GM13977 (cell line): ENCODE measurements around the gene ITIH6.

Experiments used
- DNase-seq: peaks from one replicate; pipeline ENCODE4 v3.0.0; 2012; ENCODE audit warnings: low spot score
- in situ Hi-C: fragments of 300-500 bp; cut with MboI; formaldehyde crosslinking; loops from one replicate; pipeline ENCODE4 v1.12.0; 2022; ENCODE audit warnings: low sequenced_read_pairs, low pct_unique_long_range_greater_than_20kb, mixed read lengths, inconsistent platforms; ENCODE audit not compliant: unreplicated experiment
- TF ChIP-seq, protein P1 (sequence below): IDR thresholded peaks from 2 replicates; pipeline ENCODE4 v1.5.1; 2012; ENCODE audit warnings: mild to moderate bottlenecking, control low read depth; ENCODE audit not compliant: insufficient read depth; ENCODE audit errors: extremely low read depth, missing control alignments

Gene ITIH6

GRCh38 chrX:54825716-54826438 lies 27.8 kb upstream of the ITIH6 start:
- DNase-seq, result peak; percentile 19

GRCh38 chrX:54824722-54825121 lies 26.7 kb upstream of the ITIH6 start:
- DNase-seq, result no peak
- TF ChIP-seq, protein P1, sequence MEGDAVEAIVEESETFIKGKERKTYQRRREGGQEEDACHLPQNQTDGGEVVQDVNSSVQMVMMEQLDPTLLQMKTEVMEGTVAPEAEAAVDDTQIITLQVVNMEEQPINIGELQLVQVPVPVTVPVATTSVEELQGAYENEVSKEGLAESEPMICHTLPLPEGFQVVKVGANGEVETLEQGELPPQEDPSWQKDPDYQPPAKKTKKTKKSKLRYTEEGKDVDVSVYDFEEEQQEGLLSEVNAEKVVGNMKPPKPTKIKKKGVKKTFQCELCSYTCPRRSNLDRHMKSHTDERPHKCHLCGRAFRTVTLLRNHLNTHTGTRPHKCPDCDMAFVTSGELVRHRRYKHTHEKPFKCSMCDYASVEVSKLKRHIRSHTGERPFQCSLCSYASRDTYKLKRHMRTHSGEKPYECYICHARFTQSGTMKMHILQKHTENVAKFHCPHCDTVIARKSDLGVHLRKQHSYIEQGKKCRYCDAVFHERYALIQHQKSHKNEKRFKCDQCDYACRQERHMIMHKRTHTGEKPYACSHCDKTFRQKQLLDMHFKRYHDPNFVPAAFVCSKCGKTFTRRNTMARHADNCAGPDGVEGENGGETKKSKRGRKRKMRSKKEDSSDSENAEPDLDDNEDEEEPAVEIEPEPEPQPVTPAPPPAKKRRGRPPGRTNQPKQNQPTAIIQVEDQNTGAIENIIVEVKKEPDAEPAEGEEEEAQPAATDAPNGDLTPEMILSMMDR, result no peak
- in situ Hi-C loops, result loop anchor here (25.0 kb wide), 1 partner anchor 188 kb away; the partner anchor contains the start of gene APEX2

More at GRCh38 chrX:54825716-54826438, 27.8 kb upstream of the ITIH6 start:
- TF ChIP-seq, protein P1, result no peak
- in situ Hi-C loops, result no loop called here

- TF ChIP-seq, protein P1, result no peak
- DNase-seq, result no peak
- in situ Hi-C loops, result loop anchor here (25.0 kb wide), 1 partner anchor 188 kb away; the partner anchor contains the start of gene APEX2
Measured at GRCh38 chrX:54824195-54824594, 26.1 kb upstream of the ITIH6 start.

DNA sequence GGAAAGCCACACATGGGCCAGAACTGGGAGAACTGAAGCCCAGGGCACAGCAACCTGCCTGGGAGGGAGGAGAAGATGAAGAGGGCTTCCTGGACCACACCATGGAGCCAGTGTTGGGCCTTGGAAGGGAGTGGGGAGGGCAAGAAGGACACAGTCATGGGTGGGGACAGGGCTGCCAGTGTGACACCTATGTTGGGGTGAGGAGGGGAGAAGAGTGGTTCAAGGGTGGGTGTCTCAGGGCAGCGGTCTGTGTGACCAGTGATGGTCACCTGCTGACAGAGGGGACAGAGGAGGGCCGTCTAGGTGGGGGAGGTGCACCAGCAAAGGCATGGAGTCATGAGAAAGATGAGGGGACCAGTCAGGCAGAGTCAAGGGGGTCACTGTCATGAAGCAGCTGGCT lies 23.3 kb upstream of the ITIH6 start:
- in situ Hi-C loops, result loop anchor here (25.0 kb wide), 1 partner anchor 191 kb away; the partner anchor contains the start of gene APEX2
- no peak for DNase-seq
- TF ChIP-seq, protein P1, result no peak

DNA sequence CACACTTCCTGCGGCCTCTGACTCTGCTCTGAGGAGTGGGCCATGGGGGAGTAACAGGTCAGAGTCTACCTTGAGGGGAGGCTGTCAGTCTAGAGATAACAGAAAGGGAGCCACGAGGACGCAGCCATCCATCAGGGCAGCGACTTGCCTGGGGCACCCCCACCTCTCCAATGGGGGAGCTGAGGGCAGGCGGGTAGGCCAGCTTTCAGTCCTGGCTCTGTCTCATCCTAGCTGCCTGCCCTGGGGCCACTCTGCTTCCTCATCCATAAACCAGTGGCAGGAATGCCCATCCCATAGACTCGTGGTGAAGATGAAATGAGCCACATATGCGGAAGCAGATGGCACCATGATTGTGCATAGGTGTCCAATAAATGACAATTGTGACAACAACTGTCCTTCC lies 22.7 kb upstream of the ITIH6 start:
- DNase-seq, result no peak
- in situ Hi-C loops, result loop anchor here (25.0 kb wide), 1 partner anchor 192 kb away; the partner anchor contains the start of gene APEX2
- TF ChIP-seq, protein P1, result no peak

DNA sequence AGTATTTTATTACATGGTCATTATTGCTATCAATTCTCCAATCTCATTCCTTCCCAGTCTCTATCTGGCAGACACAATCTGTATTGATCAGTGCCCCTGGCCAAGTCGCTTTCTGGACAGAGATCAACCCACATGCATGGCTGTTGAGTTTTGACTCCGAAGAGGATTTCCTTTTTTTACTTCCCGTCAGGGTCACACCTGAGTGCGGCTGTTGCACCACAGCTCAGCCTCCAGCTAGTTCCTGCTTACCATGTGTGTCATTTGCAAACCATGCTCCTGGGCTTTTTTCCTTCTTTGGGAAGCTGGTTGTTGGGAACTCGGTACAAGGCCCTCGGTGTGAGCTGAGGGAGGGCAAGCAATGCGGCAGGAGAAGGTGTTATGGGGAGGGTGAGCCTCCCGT lies 21.1 kb upstream of the ITIH6 start:
- in situ Hi-C loops, result loop anchor here (25.0 kb wide), 1 partner anchor 193 kb away; the partner anchor contains the start of gene APEX2
- DNase-seq, result no peak
- TF ChIP-seq, protein P1, result no peak
